Karpas-422 (cell line): ENCODE results near the gene CSNK2A3. TPM values are rescaled to one million over a fixed set of nuclear protein-coding genes. Genes with fewer than 3 reads are reported as not detected.

Experiments
- DNase-seq: peaks from one replicate; pipeline ENCODE4 v3.0.0-alpha.2; 2015
- H2AFZ ChIP-seq: fragments of 200-600 bp; sonication (generic); 2 replicates; pipeline ENCODE4 v1.6.1; 2014; ENCODE audit warnings: antibody characterized with exemption, low read length, mixed read lengths
- H3K27ac ChIP-seq: fragments of 200-600 bp; sonication (generic); 2 replicates; pipeline ENCODE4 v1.5.1; 2014; ENCODE audit warnings: mild to moderate bottlenecking, low read length, moderate library complexity
- H3K27me3 ChIP-seq: fragments of 200-600 bp; sonication (generic); 2 replicates; pipeline ENCODE4 v1.6.1; 2014; ENCODE audit warnings: low read length, mixed read lengths
- H3K36me3 ChIP-seq: fragments of 200-600 bp; sonication (generic); 2 replicates; pipeline ENCODE4 v1.6.1; 2014; ENCODE audit warnings: low read length, mixed read lengths; ENCODE audit not compliant: insufficient read depth
- H3K4me1 ChIP-seq: fragments of 200-600 bp; sonication (generic); 2 replicates; pipeline ENCODE4 v1.6.1; 2014; ENCODE audit warnings: mild to moderate bottlenecking, low read length, mixed read lengths
- H3K4me2 ChIP-seq: fragments of 200-600 bp; sonication (generic); 2 replicates; pipeline ENCODE4 v1.6.1; 2014; ENCODE audit warnings: low read length, low read depth, mild to moderate bottlenecking; ENCODE audit not compliant: poor library complexity, severe bottlenecking
- H3K4me3 ChIP-seq: fragments of 200-600 bp; sonication (generic); 2 replicates; pipeline ENCODE4 v1.5.1; 2014; ENCODE audit warnings: mild to moderate bottlenecking, antibody characterized with exemption, low read length, mixed read lengths
- H3K79me2 ChIP-seq: fragments of 200-600 bp; sonication (generic); 2 replicates; pipeline ENCODE4 v1.6.1; 2014; ENCODE audit warnings: mild to moderate bottlenecking, low read length, mixed read lengths
- H3K9ac ChIP-seq: fragments of 200-600 bp; sonication (generic); 2 replicates; pipeline ENCODE4 v1.6.0; 2014; ENCODE audit warnings: low read length
- H3K9me2 ChIP-seq: fragments of 200-600 bp; sonication (generic), shearing (Covaris generic); replicated peaks from 2 replicates; pipeline ENCODE4 v1.6.0; 2014; ENCODE audit warnings: mild to moderate bottlenecking, low read length, moderate library complexity; ENCODE audit not compliant: insufficient read depth
- H3K9me3 ChIP-seq: fragments of 300-700, 200-600 bp; sonication (generic); 2 replicates; pipeline ENCODE4 v1.6.1; 2014; ENCODE audit warnings: low read length, mixed read lengths
- H4K20me1 ChIP-seq: fragments of 200-600 bp; sonication (generic); 2 replicates; pipeline ENCODE4 v1.6.1; 2014; ENCODE audit warnings: mild to moderate bottlenecking, antibody characterized with exemption, low read length, low read depth; ENCODE audit not compliant: insufficient read depth
- total RNA-seq: library from RNA; depleted of rRNA; stranded (reverse); fragments of >200 nt; shearing (Covaris generic); gene quantifications from 2 replicates; pipeline ENCODE4 v1.2.3, GENCODE V29; 2014; ENCODE audit warnings: low replicate concordance

Gene CSNK2A3
- total RNA-seq, 1 experiment from 2014 or later: 0.56 TPM

- H3K9ac ChIP-seq: no peak overlapping the region
- no peaks in the 10 kb centered on the region for H3K36me3 ChIP-seq
- H3K9me3 ChIP-seq: no peaks in the 10 kb centered on the region
- no peak overlapping the region for H3K27ac ChIP-seq
- H3K9me2 ChIP-seq: no peaks in the 10 kb centered on the region
- H3K4me2 ChIP-seq: no peak overlapping the region
- no peak overlapping the region for H3K4me3 ChIP-seq
- H3K27me3 ChIP-seq: no peaks in the 10 kb centered on the region
- no peaks in the 10 kb centered on the region for H4K20me1 ChIP-seq
- H2AFZ ChIP-seq: no peak overlapping the region
- peaks cover 5% of the 10 kb centered on the region; the same call in 1 of the 2 replicates for H3K4me1 ChIP-seq
- no peaks in the 10 kb centered on the region for H3K79me2 ChIP-seq
- no peak for DNase-seq
Observed at GRCh38 chr11:11373934-11374333, 20.9 kb upstream of the CSNK2A3 start.

DNA sequence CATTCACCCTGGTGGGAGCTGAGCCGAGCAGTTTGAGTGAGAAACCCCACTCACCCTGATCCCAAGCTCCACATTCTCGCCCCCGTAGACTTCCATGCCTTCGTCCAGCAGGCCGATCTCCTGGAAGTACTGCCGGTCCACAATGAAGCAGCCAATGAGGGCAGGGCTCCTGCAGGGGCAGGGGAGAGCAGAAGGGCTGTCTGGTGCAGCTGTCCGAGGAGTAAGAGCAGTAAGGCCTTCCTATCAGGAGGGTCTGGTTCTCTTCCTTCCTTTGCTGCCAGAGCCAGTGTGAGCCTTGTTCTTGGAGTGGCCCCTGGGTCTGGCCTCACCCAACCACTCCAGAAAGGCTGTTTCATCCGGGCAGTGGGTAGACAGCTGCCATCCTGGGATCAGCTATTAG lies 19.4 kb upstream of the CSNK2A3 start:
- Histone ChIP-seq H3K9me2 (no peaks in the 10 kb centered on the region), H3K4me3 (no peak overlapping the region), H4K20me1 (no peaks in the 10 kb centered on the region), H3K9me3 (no peaks in the 10 kb centered on the region), H3K36me3 (no peaks in the 10 kb centered on the region), H3K4me1 (peaks cover 5% of the 10 kb centered on the region; the same call in 1 of the 2 replicates), H3K9ac (no peak overlapping the region), H3K4me2 (no peak overlapping the region), H3K27ac (no peak overlapping the region), H3K79me2 (no peaks in the 10 kb centered on the region), H2AFZ (no peak overlapping the region), H3K27me3 (no peaks in the 10 kb centered on the region)
- no peak for DNase-seq

DNA sequence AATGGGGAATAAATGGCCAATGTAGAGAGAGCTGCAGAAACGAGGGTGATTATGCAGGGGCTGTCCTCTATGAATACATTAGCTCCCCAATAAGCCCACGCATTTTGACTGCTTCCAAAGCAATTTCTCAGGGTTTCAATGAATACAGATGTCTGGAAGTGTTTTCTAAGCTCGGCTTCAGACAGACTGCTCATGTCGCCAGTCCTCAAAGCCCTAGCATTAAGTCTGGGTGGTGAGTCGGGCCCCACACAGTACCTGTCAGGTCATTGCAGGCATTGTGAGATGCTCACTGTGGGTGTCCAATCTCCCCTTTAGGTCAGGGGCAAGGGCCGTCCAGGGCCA lies 17.9 kb upstream of the CSNK2A3 start:
- Histone ChIP-seq H3K4me1 (peaks cover 5% of the 10 kb centered on the region; the same call in 1 of the 2 replicates), H3K79me2 (no peaks in the 10 kb centered on the region), H2AFZ (no peak overlapping the region), H3K27me3 (no peaks in the 10 kb centered on the region), H3K9me3 (no peaks in the 10 kb centered on the region), H3K9me2 (no peaks in the 10 kb centered on the region), H3K27ac (no peak overlapping the region), H3K4me2 (no peak overlapping the region), H3K9ac (no peak overlapping the region), H4K20me1 (no peaks in the 10 kb centered on the region), H3K36me3 (no peaks in the 10 kb centered on the region), H3K4me3 (no peak overlapping the region)
- no peak for DNase-seq

DNA sequence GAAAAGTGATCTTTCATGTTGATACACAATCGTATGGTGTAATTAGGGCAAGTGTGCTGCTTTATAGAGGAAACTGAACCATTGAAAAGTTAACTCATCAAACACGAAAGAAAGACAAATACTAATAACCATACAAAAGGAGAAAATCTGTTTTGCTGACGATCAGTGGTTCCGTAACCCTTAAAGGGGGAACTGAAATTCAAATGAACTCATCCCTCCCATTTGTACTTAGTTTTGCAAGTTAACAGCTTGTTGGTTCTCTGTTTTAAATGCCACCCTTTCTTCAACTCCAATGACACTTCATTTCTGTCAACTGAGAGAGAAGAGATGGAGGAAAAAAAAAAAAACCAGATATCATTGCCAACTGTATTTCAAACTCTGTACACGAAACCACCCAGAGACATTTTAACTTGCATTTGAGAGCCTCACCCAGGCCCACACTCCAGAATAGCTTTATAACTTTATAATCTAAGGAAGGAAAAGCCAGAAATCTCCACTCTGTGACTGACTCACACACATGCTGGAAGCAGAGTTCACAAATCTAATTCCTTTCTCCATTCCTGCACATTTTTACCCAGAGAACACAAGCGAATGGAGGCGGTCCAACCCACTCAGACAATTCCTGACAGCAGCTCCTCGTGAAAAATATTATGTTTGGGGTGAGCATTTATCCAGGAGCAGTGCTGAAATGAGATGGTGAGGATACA lies 17.4 kb upstream of the CSNK2A3 start:
- Histone ChIP-seq H3K36me3 (no peaks in the 10 kb centered on the region), H3K9ac (no peak overlapping the region), H4K20me1 (no peaks in the 10 kb centered on the region), H3K27me3 (no peaks in the 10 kb centered on the region), H3K4me3 (no peak overlapping the region), H3K9me3 (no peaks in the 10 kb centered on the region), H3K4me1 (peaks cover 5% of the 10 kb centered on the region; the same call in 1 of the 2 replicates), H3K9me2 (no peaks in the 10 kb centered on the region), H3K4me2 (no peak overlapping the region), H2AFZ (no peak overlapping the region), H3K79me2 (no peaks in the 10 kb centered on the region), H3K27ac (no peak overlapping the region)
- no peak for DNase-seq

- Histone ChIP-seq H3K9me3 (no peaks in the 10 kb centered on the region), H3K36me3 (no peaks in the 10 kb centered on the region), H3K4me2 (no peak overlapping the region), H3K79me2 (no peaks in the 10 kb centered on the region), H3K9me2 (no peaks in the 10 kb centered on the region), H3K4me3 (no peak overlapping the region), H3K27me3 (no peaks in the 10 kb centered on the region), H3K27ac (no peak overlapping the region), H4K20me1 (no peaks in the 10 kb centered on the region), H3K4me1 (no peaks in the 10 kb centered on the region), H3K9ac (no peak overlapping the region), H2AFZ (no peak overlapping the region)
- no peak for DNase-seq
Observed at GRCh38 chr11:11366793-11367192, 13.7 kb upstream of the CSNK2A3 start.

GRCh38 chr11:11363674-11364073 lies 10.6 kb upstream of the CSNK2A3 start:
- H2AFZ ChIP-seq: no peak overlapping the region
- no peaks in the 10 kb centered on the region for H3K27me3 ChIP-seq

GRCh38 chr11:11359611-11360010 lies 6.6 kb upstream of the CSNK2A3 start:
- H3K79me2 ChIP-seq: no peaks in the 10 kb centered on the region
- no peaks in the 10 kb centered on the region for H3K9me2 ChIP-seq
- no peak overlapping the region for H3K9ac ChIP-seq
- H3K4me3 ChIP-seq: no peak overlapping the region
- H3K4me1 ChIP-seq: no peaks in the 10 kb centered on the region
- DNase-seq: no peak
- no peaks in the 10 kb centered on the region for H4K20me1 ChIP-seq
- H3K9me3 ChIP-seq: no peaks in the 10 kb centered on the region
- no peak overlapping the region for H3K4me2 ChIP-seq
- no peaks in the 10 kb centered on the region for H3K27me3 ChIP-seq
- H3K27ac ChIP-seq: no peak overlapping the region
- no peaks in the 10 kb centered on the region for H3K36me3 ChIP-seq
- no peak overlapping the region for H2AFZ ChIP-seq

More at GRCh38 chr11:11363674-11364073, 10.6 kb upstream of the CSNK2A3 start:
- no peak overlapping the region for H3K27ac ChIP-seq
- no peaks in the 10 kb centered on the region for H4K20me1 ChIP-seq
- H3K4me2 ChIP-seq: no peak overlapping the region
- DNase-seq: no peak
- H3K9me2 ChIP-seq: no peaks in the 10 kb centered on the region
- no peaks in the 10 kb centered on the region for H3K36me3 ChIP-seq
- H3K4me3 ChIP-seq: no peak overlapping the region
- H3K79me2 ChIP-seq: no peaks in the 10 kb centered on the region
- H3K9ac ChIP-seq: no peak overlapping the region
- no peaks in the 10 kb centered on the region for H3K9me3 ChIP-seq
- no peaks in the 10 kb centered on the region for H3K4me1 ChIP-seq

DNA sequence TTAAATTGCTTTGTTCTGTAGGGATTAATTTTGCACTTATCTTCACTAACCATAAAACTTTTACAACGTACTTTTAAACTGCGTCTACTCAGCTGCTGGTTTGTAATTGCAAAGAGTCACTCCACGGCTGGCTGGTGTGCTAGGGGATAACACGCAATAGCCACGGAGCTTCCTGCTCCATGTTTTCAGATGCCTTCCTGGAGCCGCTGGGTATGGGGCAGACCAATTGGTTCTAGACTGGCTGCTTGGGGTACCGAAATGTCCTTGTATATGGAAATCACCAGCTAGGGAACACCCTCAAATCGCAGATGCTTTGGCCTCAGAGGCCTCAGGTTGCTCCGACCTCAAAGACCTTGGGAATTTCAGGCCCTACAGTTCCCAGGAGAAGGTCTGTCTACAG lies 3.8 kb upstream of the CSNK2A3 start:
- no peaks in the 10 kb centered on the region for H3K9me2 ChIP-seq
- DNase-seq: no peak
- H3K27ac ChIP-seq: no peak overlapping the region
- H2AFZ ChIP-seq: no peak overlapping the region
- no peaks in the 10 kb centered on the region for H3K4me1 ChIP-seq
- H3K9ac ChIP-seq: no peak overlapping the region
- no peaks in the 10 kb centered on the region for H3K79me2 ChIP-seq
- no peaks in the 10 kb centered on the region for H4K20me1 ChIP-seq
- H3K4me2 ChIP-seq: no peak overlapping the region
- H3K27me3 ChIP-seq: no peaks in the 10 kb centered on the region
- H3K36me3 ChIP-seq: no peaks in the 10 kb centered on the region
- H3K4me3 ChIP-seq: no peak overlapping the region
- no peaks in the 10 kb centered on the region for H3K9me3 ChIP-seq
